Choroid plexus epithelial cell (primary cell): ENCODE measurements around the gene MIDN.
A peak's percentile ranks its signal among the peaks of the same experiment; 100 is the strongest.

Experiments
- DNase-seq: peaks from one replicate; pipeline ENCODE4 v3.0.0-alpha.2; 2010; ENCODE audit warnings: low read depth
- H3K4me3 ChIP-seq: 2 replicates; pipeline ENCODE4 v1.5.1; 2011; ENCODE audit warnings: low read depth, mild to moderate bottlenecking, control low read depth, low read length, moderate library complexity
- TF ChIP-seq, protein P1 (sequence below): conservative IDR thresholded peaks from 2 replicates; pipeline ENCODE4 v1.5.1; 2011; ENCODE audit warnings: low read depth, mild to moderate bottlenecking, control low read depth, inconsistent platforms, low read length, moderate library complexity

Gene MIDN

GRCh38 chr19:1271528-1272422, 23.4 kb downstream of the MIDN start:
- no peak for DNase-seq
- TF ChIP-seq, protein P1, sequence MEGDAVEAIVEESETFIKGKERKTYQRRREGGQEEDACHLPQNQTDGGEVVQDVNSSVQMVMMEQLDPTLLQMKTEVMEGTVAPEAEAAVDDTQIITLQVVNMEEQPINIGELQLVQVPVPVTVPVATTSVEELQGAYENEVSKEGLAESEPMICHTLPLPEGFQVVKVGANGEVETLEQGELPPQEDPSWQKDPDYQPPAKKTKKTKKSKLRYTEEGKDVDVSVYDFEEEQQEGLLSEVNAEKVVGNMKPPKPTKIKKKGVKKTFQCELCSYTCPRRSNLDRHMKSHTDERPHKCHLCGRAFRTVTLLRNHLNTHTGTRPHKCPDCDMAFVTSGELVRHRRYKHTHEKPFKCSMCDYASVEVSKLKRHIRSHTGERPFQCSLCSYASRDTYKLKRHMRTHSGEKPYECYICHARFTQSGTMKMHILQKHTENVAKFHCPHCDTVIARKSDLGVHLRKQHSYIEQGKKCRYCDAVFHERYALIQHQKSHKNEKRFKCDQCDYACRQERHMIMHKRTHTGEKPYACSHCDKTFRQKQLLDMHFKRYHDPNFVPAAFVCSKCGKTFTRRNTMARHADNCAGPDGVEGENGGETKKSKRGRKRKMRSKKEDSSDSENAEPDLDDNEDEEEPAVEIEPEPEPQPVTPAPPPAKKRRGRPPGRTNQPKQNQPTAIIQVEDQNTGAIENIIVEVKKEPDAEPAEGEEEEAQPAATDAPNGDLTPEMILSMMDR, result no peak
- no peak overlapping the region for H3K4me3 ChIP-seq

DNA sequence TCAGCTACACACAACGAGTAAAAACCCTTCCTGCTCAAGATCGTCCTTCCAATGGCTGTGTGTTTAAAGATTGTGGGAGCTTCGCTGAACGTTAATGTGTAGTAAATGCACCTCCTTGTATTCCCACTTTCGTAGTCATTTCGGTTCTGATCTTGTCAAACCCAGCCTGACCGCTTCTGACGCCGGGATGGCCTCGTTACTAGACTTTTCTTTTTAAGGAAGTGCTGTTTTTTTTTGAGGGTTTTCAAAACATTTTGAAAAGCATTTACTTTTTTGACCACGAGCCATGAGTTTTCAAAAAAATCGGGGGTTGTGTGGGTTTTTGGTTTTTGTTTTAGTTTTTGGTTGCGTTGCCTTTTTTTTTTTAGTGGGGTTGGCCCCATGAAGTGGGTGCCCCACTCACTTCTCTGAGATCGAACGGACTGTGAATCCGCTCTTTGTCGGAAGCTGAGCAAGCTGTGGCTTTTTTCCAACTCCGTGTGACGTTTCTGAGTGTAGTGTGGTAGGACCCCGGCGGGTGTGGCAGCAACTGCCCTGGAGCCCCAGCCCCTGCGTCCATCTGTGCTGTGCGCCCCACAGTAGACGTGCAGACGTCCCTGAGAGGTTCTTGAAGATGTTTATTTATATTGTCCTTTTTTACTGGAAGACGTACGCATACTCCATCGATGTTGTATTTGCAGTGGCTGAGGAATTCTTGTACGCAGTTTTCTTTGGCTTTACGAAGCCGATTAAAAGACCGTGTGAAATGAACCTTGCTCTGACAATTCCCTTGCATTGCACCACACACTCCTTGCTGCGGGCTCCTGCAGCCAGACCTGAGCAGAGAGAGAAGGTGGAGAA, 24.3 kb downstream of the MIDN start:
- TF ChIP-seq, protein P1, result no peak
- DNase-seq, result no peak
- no peak overlapping the region for H3K4me3 ChIP-seq

DNA sequence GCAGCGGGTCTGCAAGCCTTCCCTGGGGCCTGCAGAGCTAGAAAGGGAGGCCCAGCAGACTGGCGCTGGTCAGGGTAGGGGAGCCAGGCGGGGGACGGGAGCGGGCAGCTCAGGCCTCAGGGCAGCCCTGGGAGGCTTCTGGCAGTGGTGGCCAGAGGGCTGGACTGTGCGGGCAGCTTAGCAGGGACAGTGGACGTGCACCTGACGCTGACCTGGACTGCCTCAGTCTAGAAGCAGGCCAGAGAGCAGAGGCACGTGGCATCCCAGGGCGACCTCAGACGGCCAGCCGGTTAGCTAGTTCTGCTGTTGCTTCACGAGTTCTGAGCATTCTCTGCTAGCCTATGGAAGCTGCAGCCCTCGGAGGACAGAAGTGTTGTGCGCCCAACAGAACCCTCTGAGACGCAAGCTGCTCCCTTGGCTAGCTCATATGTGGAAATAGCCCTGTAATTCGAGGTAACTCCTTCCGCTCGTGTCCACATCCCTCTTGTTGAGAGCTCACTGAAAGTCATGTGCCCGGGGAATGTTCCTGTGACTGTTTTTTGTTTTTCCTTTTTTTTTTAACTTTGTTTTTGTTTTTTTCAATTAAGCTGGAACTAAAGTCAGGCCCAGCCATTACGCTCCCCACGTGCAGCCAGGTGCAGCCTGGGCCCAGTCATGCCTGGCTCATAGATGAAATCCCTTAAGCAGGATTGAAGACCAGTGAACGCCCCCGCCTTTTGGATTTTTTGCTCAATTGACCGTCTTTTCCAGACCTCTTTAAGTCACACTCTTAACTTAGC, 25.1 kb downstream of the MIDN start:
- TF ChIP-seq, protein P1, result no peak
- H3K4me3 ChIP-seq, result no peak overlapping the region
- no peak for DNase-seq

DNA sequence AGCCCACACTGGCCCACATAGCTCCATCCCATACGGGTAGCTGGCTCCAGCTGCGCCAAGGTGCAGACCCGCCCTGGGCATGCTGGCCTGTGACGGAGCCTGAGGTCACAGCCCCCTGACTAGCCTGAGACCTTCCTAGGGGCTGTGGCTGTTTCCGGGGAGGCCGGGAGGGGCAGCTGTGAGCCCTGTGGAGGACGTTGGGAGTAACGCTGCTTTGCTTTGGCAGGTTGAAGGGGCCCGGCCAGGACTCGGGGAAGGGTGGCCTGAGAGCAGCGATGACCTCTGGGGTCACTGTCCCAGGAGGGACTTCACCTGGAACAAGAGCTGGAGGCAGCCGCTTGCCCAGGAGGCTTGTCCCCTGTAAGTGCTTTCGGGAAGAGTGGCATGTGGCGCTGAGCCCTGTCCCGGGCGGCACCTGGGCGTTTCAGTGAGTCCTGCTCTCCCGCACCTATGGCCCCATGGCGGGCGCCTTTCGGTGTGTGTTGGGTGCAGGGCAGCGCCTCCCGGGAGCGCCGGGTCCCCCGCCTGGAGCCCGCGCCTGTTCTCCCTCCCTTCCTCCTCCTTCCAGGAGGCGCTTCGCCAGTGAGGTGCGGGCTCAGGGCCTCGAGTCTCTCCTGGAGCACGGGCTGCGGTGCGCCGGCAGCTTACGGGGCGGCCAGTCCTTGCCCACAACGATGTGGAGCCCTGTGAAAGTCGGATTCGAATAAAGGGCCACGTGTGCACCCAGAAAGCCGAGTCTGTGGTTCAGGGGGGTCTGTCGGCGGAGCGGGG, 25.9 kb downstream of the MIDN start:
- TF ChIP-seq, protein P1, result no peak
- no peak for DNase-seq
- H3K4me3 ChIP-seq, result peak overlapping the region; percentile 66

- no peak for DNase-seq
- TF ChIP-seq, protein P1, result no peak
- peak overlapping the region; percentile 66 for H3K4me3 ChIP-seq
Measured at GRCh38 chr19:1274852-1275259, 26.5 kb downstream of the MIDN start.

GRCh38 chr19:1275260-1275975, 27.0 kb downstream of the MIDN start, which contains the start of gene FAM174C:
FAM174C (plus strand) TSS chr19:1275530; CDS start chr19:1275550, 20 bp downstream.
- H3K4me3 ChIP-seq, result peak within 1 kb of the TSS; percentile 76
- TF ChIP-seq, protein P1, result no peak
- DNase-seq, result peak; percentile 98
